Measurements from ENCODE around the gene SLC24A3. TPM values are rescaled to one million over a fixed set of nuclear protein-coding genes. Genes with fewer than 3 reads are reported as not detected.

The SLC24A3 gene
- total RNA-seq, 1 donor from 2014 or later: 0.08 TPM

DNA sequence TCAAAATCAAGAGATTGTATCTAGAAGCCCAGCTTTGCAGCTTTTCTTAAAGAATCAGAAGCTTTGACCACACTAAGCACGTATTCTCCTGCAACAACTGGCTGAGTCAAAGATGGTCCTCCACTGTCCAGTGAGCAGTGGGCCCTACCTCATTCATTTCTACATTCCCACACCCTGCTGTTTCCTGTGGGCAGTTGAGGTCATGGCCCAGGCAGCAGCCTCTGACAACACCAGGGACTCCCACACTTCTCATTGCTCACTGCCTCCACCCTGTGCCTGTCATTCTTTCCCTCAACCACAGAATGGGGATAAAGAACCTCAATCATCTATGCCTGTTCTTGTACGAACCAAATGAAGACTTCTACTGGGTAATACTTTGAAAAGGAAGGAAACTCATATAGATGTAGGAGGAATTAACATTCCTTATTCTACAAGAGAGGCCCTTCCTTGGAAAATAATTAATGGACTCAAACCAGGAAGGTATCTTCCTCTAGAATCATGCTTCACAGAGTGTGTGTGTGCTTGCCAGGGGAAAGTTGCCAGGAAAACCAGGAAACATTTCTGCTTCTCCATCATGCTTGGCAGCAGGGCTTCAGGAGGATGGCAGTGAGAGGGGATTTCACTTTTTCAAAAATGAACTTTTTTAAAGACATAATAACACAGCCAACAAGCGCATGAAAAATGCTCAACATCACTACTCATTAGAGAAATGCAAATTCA is 353.9 kb downstream of the SLC24A3 start:
- no peak overlapping the region for H3K4me3 ChIP-seq (ENCODE audit: low read depth, low read length)
- TF ChIP-seq, protein P1, sequence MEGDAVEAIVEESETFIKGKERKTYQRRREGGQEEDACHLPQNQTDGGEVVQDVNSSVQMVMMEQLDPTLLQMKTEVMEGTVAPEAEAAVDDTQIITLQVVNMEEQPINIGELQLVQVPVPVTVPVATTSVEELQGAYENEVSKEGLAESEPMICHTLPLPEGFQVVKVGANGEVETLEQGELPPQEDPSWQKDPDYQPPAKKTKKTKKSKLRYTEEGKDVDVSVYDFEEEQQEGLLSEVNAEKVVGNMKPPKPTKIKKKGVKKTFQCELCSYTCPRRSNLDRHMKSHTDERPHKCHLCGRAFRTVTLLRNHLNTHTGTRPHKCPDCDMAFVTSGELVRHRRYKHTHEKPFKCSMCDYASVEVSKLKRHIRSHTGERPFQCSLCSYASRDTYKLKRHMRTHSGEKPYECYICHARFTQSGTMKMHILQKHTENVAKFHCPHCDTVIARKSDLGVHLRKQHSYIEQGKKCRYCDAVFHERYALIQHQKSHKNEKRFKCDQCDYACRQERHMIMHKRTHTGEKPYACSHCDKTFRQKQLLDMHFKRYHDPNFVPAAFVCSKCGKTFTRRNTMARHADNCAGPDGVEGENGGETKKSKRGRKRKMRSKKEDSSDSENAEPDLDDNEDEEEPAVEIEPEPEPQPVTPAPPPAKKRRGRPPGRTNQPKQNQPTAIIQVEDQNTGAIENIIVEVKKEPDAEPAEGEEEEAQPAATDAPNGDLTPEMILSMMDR (IDR thresholded peaks at IDR 0.05; ENCODE audit: insufficient read depth, low read length, poor library complexity, severe bottlenecking): no peak
- DNase-seq (ENCODE audit: low read depth): peak; percentile 18
- no peaks in the 10 kb centered on the region for H3K36me3 ChIP-seq (ENCODE audit: control insufficient read depth, insufficient read depth, low read length)
- H3K27me3 ChIP-seq (ENCODE audit: control insufficient read depth, insufficient read depth, low read length): no peaks in the 10 kb centered on the region

DNA sequence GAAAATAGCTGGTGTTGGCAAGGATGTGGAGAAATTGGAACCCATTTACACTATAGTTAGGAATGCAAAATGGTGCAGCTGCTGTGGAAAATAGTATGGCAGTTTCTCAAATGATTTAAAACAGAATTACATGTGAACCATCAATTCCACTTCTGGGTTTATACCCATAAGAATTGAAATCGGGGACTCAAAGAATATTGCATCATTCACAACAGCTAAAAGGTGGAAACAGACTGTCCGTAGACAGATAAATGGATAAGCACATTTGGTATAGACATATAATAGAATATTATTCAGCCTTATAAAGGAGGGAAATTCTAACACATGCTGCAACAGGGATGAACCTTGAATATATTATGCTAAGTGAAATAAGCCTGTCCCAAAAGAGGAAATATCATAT is 355.7 kb downstream of the SLC24A3 start:
- TF ChIP-seq, protein P1 (IDR thresholded peaks at IDR 0.05; ENCODE audit: insufficient read depth, low read length, poor library complexity, severe bottlenecking): no peak
- Histone ChIP-seq H3K36me3 (ENCODE audit: control insufficient read depth, insufficient read depth, low read length) (no peaks in the 10 kb centered on the region), H3K4me3 (ENCODE audit: low read depth, low read length) (no peak overlapping the region), H3K27me3 (ENCODE audit: control insufficient read depth, insufficient read depth, low read length) (no peaks in the 10 kb centered on the region)
- no peak for DNase-seq (ENCODE audit: low read depth)

DNA sequence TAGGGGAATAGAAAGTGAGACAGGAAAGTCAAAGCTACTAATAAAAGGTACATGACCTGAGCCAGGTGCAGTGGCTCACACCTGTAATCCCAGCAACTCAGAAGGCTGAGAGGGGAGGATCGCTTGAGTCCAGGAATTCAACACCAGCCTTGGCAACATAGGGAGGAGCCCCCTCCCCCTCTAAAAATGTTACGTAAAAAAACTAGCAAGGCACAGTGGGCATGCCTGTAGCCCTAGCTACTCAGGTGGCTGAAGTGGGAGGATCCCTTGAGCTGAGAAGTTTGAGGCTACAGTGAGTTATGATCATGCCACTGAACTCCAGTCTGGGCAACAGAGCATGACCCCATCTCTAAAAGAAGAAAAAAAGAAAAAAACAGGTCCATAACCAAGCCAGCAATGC is 359.6 kb downstream of the SLC24A3 start:
- Histone ChIP-seq H3K36me3 (ENCODE audit: control insufficient read depth, insufficient read depth, low read length) (no peaks in the 10 kb centered on the region), H3K27me3 (ENCODE audit: control insufficient read depth, insufficient read depth, low read length) (no peaks in the 10 kb centered on the region), H3K4me3 (ENCODE audit: low read depth, low read length) (no peak overlapping the region)
- DNase-seq (ENCODE audit: low read depth): no peak
- TF ChIP-seq, protein P1 (IDR thresholded peaks at IDR 0.05; ENCODE audit: insufficient read depth, low read length, poor library complexity, severe bottlenecking): no peak

- no peak for DNase-seq (ENCODE audit: low read depth)
- no peaks in the 10 kb centered on the region for H3K27me3 ChIP-seq (ENCODE audit: control insufficient read depth, insufficient read depth, low read length)
Measured at GRCh38 chr20:19577692-19578091, 365.2 kb downstream of the SLC24A3 start.

GRCh38 chr20:19582782-19583181 is 370.3 kb downstream of the SLC24A3 start:
- Histone ChIP-seq H3K4me3 (ENCODE audit: low read depth, low read length) (no peak overlapping the region), H3K36me3 (ENCODE audit: control insufficient read depth, insufficient read depth, low read length) (no peaks in the 10 kb centered on the region), H3K27me3 (ENCODE audit: control insufficient read depth, insufficient read depth, low read length) (peaks cover 3% of the 10 kb centered on the region)
- TF ChIP-seq, protein P1 (IDR thresholded peaks at IDR 0.05; ENCODE audit: insufficient read depth, low read length, poor library complexity, severe bottlenecking): no peak
- DNase-seq (ENCODE audit: low read depth): no peak

More at GRCh38 chr20:19577692-19578091, 365.2 kb downstream of the SLC24A3 start:
- Histone ChIP-seq H3K4me3 (ENCODE audit: low read depth, low read length) (no peak overlapping the region), H3K36me3 (ENCODE audit: control insufficient read depth, insufficient read depth, low read length) (no peaks in the 10 kb centered on the region)
- TF ChIP-seq, protein P1 (IDR thresholded peaks at IDR 0.05; ENCODE audit: insufficient read depth, low read length, poor library complexity, severe bottlenecking): no peak
